WTC11 (cell line): ENCODE results near the gene RPL37A. TPM values are rescaled to one million over a fixed set of nuclear protein-coding genes. Genes with fewer than 3 reads are reported as not detected.

ENCODE experiments used
- ATAC-seq: fragments of 200-7000 bp; cut with Tn5 transposase; 2 replicates; pipeline ENCODE4 v1.10.0; 2021; ENCODE audit warnings: mild to moderate bottlenecking, moderate library complexity
- CTCF ChIA-PET: fragments of 300-600 bp; sonication (Branson Sonifier 250); formaldehyde crosslinking; loops from one replicate; lab custom pipeline; 2021; ENCODE audit warnings: antibody characterized with exemption; lab: Charles Lee
- POLR2A ChIA-PET: fragments of 350-600 bp; sonication (Branson Sonifier 250); formaldehyde crosslinking; loops from one replicate; lab custom pipeline; 2021; ENCODE audit warnings: antibody characterized with exemption; lab: Charles Lee
- DNase-seq: peaks from one replicate; pipeline ENCODE4 v3.0.0; 2021; ENCODE audit warnings: low spot score
- H3K27ac Mint-ChIP-seq: 2 replicates; pipeline ENCODE4 v1.8.0; 2021; ENCODE audit warnings: mixed read lengths
- H3K27me3 Mint-ChIP-seq: 2 replicates; pipeline ENCODE4 v1.8.0; 2021; ENCODE audit warnings: low read depth, mild to moderate bottlenecking, moderate library complexity, mixed read lengths
- H3K36me3 Mint-ChIP-seq: 2 replicates; pipeline ENCODE4 v1.8.0; 2021; ENCODE audit warnings: mixed read lengths
- H3K4me1 Mint-ChIP-seq: 2 replicates; pipeline ENCODE4 v1.8.0; 2022; ENCODE audit warnings: mixed read lengths
- H3K4me3 Mint-ChIP-seq: 2 replicates; pipeline ENCODE4 v1.8.0; 2021; ENCODE audit warnings: mild to moderate bottlenecking, moderate library complexity, mixed read lengths
- H3K9me3 Mint-ChIP-seq: 2 replicates; pipeline ENCODE4 v1.8.0; 2021; ENCODE audit warnings: mixed read lengths
- GRHL2 ChIP-seq: fragments of 250-450 bp; sonication (Bioruptor Pico); IDR thresholded peaks from 2 replicates; pipeline ENCODE4 v1.8.0; 2022; ENCODE audit warnings: mild to moderate bottlenecking, moderate library complexity; ENCODE audit not compliant: insufficient replicate concordance, severe bottlenecking
- IRF2 ChIP-seq: sonication (generic); formaldehyde crosslinking; IDR thresholded peaks from 2 replicates; pipeline ENCODE4 v1.8.0; 2022; ENCODE audit warnings: low read depth, missing genetic modification reagents, borderline replicate concordance
- JAZF1 ChIP-seq: fragments of 250-450 bp; sonication (Bioruptor Pico); IDR thresholded peaks from 2 replicates; pipeline ENCODE4 v1.9.0; 2021; ENCODE audit warnings: moderate library complexity, mild to moderate bottlenecking, inconsistent platforms
- KAT7 ChIP-seq: sonication (generic); formaldehyde crosslinking; IDR thresholded peaks from 2 replicates; pipeline ENCODE4 v1.8.1; 2023; ENCODE audit warnings: missing genetic modification reagents, mild to moderate bottlenecking, borderline replicate concordance
- RELA ChIP-seq: sonication (generic); formaldehyde crosslinking; IDR thresholded peaks from 2 replicates; pipeline ENCODE4 v1.8.1; 2022; ENCODE audit warnings: missing genetic modification reagents, mild to moderate bottlenecking, borderline replicate concordance
- SMAD4 ChIP-seq: sonication (generic); formaldehyde crosslinking; IDR thresholded peaks from 2 replicates; pipeline ENCODE4 v1.8.0; 2022; ENCODE audit warnings: mild to moderate bottlenecking, missing genetic modification reagents
- SP1 ChIP-seq: sonication (generic); formaldehyde crosslinking; conservative IDR thresholded peaks from 2 replicates; pipeline ENCODE4 v1.8.1; 2022; ENCODE audit warnings: missing genetic modification reagents
- ZBTB21 ChIP-seq: sonication (generic); formaldehyde crosslinking; IDR thresholded peaks from 2 replicates; pipeline ENCODE4 v1.8.1; 2023; ENCODE audit warnings: mild to moderate bottlenecking, missing genetic modification reagents, borderline replicate concordance
- total RNA-seq: library from RNA; stranded (reverse); gene quantifications from 3 replicates; pipeline ENCODE4 v1.2.3, GENCODE V29; 2021
- TF ChIP-seq, protein P1 (sequence below): sonication (generic); formaldehyde crosslinking; IDR thresholded peaks from 2 replicates; pipeline ENCODE4 v1.8.1; 2023; ENCODE audit warnings: mild to moderate bottlenecking, missing genetic modification reagents, borderline replicate concordance
- TF ChIP-seq, protein P2 (sequence below): fragments of 250-450 bp; sonication (Bioruptor Pico); IDR thresholded peaks from 2 replicates; pipeline ENCODE4 v1.9.0; 2021; ENCODE audit warnings: mild to moderate bottlenecking, borderline replicate concordance
- TF ChIP-seq, protein P3 (sequence below): sonication (generic); formaldehyde crosslinking; IDR thresholded peaks from 2 replicates; pipeline ENCODE4 v1.8.1; 2023; ENCODE audit warnings: mild to moderate bottlenecking, missing genetic modification reagents
- TF ChIP-seq, protein P4 (sequence below): fragments of 250-450 bp; sonication (Bioruptor Pico); conservative IDR thresholded peaks from 2 replicates; pipeline ENCODE4 v1.9.0; 2021; ENCODE audit warnings: mild to moderate bottlenecking
- TF ChIP-seq, protein P5 (sequence below): sonication (generic); formaldehyde crosslinking; conservative IDR thresholded peaks from 2 replicates; pipeline ENCODE4 v1.8.1; 2022; ENCODE audit warnings: mild to moderate bottlenecking, missing genetic modification reagents
- TF ChIP-seq, protein P6 (sequence below): fragments of 250-450 bp; sonication (Bioruptor Pico); IDR thresholded peaks from 2 replicates; pipeline ENCODE4 v2.1.2; 2022; ENCODE audit warnings: mild to moderate bottlenecking, moderate library complexity
- TF ChIP-seq, protein P7 (sequence below): sonication (generic); formaldehyde crosslinking; IDR thresholded peaks from 2 replicates; pipeline ENCODE4 v1.8.1; 2022; ENCODE audit warnings: missing genetic modification reagents, borderline replicate concordance
- TF ChIP-seq, protein P8 (sequence below): sonication (generic); formaldehyde crosslinking; IDR thresholded peaks from 2 replicates; pipeline ENCODE4 v1.8.0; 2023; ENCODE audit warnings: mild to moderate bottlenecking, missing genetic modification reagents

The RPL37A gene
- total RNA-seq, 1 experiment from 2014 or later, result 3,135 TPM

DNA sequence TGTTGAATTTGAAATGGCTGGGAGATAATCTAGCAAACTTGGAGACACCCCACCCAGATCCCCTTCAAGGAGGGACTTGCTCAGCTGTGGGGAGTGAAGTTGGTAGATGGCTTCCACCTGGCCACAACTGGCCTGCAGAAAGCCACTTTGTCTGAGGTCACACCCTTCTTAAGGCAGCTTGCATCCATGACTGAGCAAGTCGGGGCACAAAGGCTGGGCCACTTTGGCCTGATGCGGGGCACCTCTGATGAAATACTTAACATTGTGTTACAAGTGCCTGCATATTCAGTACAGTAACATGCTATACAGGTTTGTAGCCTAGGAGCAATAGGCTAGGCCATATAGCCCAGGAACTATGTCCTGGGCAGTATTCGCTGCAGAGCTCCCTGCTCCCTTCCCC, 13.4 kb upstream of the RPL37A start:
- Mint-ChIP-seq H3K9me3 (no peaks in the 10 kb centered on the region), H3K27me3 (no peaks in the 10 kb centered on the region), H3K36me3 (peaks cover 5% of the 10 kb centered on the region), H3K4me1 (no peaks in the 10 kb centered on the region), H3K4me3 (no peak overlapping the region), H3K27ac (no peak overlapping the region)
- POLR2A ChIA-PET, result interaction anchor here (1.0 kb wide), 1 partner anchor 14 kb away, joined by 3 read pairs; the partner anchor contains the start of gene RPL37A
- CTCF ChIA-PET, result interaction anchor here (1.3 kb wide), 1 partner anchor 180 kb away, joined by 3 read pairs; no protein-coding TSS in a partner anchor
- ATAC-seq (no peak; the same call in 1 of the 2 replicates), DNase-seq (no peak)
- TF ChIP-seq, protein P1, sequence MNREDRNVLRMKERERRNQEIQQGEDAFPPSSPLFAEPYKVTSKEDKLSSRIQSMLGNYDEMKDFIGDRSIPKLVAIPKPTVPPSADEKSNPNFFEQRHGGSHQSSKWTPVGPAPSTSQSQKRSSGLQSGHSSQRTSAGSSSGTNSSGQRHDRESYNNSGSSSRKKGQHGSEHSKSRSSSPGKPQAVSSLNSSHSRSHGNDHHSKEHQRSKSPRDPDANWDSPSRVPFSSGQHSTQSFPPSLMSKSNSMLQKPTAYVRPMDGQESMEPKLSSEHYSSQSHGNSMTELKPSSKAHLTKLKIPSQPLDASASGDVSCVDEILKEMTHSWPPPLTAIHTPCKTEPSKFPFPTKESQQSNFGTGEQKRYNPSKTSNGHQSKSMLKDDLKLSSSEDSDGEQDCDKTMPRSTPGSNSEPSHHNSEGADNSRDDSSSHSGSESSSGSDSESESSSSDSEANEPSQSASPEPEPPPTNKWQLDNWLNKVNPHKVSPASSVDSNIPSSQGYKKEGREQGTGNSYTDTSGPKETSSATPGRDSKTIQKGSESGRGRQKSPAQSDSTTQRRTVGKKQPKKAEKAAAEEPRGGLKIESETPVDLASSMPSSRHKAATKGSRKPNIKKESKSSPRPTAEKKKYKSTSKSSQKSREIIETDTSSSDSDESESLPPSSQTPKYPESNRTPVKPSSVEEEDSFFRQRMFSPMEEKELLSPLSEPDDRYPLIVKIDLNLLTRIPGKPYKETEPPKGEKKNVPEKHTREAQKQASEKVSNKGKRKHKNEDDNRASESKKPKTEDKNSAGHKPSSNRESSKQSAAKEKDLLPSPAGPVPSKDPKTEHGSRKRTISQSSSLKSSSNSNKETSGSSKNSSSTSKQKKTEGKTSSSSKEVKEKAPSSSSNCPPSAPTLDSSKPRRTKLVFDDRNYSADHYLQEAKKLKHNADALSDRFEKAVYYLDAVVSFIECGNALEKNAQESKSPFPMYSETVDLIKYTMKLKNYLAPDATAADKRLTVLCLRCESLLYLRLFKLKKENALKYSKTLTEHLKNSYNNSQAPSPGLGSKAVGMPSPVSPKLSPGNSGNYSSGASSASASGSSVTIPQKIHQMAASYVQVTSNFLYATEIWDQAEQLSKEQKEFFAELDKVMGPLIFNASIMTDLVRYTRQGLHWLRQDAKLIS (CRISPR knock-in tag), result no peak
- TF ChIP-seq, protein P2, sequence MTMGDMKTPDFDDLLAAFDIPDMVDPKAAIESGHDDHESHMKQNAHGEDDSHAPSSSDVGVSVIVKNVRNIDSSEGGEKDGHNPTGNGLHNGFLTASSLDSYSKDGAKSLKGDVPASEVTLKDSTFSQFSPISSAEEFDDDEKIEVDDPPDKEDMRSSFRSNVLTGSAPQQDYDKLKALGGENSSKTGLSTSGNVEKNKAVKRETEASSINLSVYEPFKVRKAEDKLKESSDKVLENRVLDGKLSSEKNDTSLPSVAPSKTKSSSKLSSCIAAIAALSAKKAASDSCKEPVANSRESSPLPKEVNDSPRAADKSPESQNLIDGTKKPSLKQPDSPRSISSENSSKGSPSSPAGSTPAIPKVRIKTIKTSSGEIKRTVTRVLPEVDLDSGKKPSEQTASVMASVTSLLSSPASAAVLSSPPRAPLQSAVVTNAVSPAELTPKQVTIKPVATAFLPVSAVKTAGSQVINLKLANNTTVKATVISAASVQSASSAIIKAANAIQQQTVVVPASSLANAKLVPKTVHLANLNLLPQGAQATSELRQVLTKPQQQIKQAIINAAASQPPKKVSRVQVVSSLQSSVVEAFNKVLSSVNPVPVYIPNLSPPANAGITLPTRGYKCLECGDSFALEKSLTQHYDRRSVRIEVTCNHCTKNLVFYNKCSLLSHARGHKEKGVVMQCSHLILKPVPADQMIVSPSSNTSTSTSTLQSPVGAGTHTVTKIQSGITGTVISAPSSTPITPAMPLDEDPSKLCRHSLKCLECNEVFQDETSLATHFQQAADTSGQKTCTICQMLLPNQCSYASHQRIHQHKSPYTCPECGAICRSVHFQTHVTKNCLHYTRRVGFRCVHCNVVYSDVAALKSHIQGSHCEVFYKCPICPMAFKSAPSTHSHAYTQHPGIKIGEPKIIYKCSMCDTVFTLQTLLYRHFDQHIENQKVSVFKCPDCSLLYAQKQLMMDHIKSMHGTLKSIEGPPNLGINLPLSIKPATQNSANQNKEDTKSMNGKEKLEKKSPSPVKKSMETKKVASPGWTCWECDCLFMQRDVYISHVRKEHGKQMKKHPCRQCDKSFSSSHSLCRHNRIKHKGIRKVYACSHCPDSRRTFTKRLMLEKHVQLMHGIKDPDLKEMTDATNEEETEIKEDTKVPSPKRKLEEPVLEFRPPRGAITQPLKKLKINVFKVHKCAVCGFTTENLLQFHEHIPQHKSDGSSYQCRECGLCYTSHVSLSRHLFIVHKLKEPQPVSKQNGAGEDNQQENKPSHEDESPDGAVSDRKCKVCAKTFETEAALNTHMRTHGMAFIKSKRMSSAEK (CRISPR knock-in tag), result no peak
- TF ChIP-seq, protein P3, sequence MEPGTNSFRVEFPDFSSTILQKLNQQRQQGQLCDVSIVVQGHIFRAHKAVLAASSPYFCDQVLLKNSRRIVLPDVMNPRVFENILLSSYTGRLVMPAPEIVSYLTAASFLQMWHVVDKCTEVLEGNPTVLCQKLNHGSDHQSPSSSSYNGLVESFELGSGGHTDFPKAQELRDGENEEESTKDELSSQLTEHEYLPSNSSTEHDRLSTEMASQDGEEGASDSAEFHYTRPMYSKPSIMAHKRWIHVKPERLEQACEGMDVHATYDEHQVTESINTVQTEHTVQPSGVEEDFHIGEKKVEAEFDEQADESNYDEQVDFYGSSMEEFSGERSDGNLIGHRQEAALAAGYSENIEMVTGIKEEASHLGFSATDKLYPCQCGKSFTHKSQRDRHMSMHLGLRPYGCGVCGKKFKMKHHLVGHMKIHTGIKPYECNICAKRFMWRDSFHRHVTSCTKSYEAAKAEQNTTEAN (CRISPR knock-in tag), result no peak
- TF ChIP-seq, protein P4, sequence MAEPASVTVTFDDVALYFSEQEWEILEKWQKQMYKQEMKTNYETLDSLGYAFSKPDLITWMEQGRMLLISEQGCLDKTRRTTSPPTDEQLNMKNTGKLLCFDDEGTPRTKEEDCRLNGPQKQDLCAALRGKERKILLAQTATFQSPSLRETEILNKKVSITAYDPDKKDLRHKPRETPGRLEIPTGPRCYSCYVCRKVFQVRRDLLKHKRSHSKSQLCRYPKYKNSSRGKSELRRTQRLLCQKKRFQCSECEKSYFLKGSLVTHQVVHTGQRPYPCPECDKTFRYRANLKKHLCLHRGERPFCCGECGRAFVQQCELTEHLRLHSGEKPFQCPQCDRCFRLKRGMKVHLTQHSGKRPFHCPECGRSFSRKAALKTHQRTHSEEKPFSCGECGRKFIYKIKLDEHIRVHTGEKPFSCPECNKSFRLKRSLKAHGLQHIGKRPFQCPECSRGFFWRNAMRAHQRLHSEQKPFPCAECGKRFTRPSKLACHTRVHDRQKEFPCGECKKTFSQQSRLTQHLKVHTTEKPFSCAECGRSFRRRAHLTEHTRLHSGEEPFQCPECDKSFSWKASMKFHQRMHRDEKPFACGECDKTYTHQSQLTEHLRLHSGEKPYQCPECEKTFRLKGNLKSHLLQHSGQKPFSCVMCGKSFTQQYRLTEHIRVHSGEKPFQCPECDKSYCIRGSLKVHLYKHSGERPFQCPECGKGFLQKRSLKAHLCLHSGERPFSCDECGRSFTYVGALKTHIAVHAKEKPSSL (CRISPR knock-in tag), result no peak
- TF ChIP-seq, protein P5, sequence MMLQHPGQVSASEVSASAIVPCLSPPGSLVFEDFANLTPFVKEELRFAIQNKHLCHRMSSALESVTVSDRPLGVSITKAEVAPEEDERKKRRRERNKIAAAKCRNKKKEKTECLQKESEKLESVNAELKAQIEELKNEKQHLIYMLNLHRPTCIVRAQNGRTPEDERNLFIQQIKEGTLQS, result no peak
- no peak for TF ChIP-seq ZBTB21 (CRISPR knock-in tag)
- no peak for TF ChIP-seq SMAD4
- no peak for TF ChIP-seq GRHL2 (CRISPR knock-in tag)
- no peak for TF ChIP-seq KAT7 (CRISPR knock-in tag)
- no peak for TF ChIP-seq IRF2 (CRISPR knock-in tag)
- TF ChIP-seq SP1 (CRISPR knock-in tag), result no peak
- no peak for TF ChIP-seq JAZF1 (CRISPR knock-in tag)
- TF ChIP-seq, protein P6, sequence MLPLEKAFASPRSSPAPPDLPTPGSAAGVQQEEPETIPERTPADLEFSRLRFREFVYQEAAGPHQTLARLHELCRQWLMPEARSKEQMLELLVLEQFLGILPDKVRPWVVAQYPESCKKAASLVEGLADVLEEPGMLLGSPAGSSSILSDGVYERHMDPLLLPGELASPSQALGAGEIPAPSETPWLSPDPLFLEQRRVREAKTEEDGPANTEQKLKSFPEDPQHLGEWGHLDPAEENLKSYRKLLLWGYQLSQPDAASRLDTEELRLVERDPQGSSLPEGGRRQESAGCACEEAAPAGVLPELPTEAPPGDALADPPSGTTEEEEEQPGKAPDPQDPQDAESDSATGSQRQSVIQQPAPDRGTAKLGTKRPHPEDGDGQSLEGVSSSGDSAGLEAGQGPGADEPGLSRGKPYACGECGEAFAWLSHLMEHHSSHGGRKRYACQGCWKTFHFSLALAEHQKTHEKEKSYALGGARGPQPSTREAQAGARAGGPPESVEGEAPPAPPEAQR, result no peak
- TF ChIP-seq, protein P7, sequence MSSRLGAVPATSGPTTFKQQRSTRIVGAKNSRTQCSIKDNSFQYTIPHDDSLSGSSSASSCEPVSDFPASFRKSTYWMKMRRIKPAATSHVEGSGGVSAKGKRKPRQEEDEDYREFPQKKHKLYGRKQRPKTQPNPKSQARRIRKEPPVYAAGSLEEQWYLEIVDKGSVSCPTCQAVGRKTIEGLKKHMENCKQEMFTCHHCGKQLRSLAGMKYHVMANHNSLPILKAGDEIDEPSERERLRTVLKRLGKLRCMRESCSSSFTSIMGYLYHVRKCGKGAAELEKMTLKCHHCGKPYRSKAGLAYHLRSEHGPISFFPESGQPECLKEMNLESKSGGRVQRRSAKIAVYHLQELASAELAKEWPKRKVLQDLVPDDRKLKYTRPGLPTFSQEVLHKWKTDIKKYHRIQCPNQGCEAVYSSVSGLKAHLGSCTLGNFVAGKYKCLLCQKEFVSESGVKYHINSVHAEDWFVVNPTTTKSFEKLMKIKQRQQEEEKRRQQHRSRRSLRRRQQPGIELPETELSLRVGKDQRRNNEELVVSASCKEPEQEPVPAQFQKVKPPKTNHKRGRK (CRISPR knock-in tag), result no peak
- TF ChIP-seq, protein P8, sequence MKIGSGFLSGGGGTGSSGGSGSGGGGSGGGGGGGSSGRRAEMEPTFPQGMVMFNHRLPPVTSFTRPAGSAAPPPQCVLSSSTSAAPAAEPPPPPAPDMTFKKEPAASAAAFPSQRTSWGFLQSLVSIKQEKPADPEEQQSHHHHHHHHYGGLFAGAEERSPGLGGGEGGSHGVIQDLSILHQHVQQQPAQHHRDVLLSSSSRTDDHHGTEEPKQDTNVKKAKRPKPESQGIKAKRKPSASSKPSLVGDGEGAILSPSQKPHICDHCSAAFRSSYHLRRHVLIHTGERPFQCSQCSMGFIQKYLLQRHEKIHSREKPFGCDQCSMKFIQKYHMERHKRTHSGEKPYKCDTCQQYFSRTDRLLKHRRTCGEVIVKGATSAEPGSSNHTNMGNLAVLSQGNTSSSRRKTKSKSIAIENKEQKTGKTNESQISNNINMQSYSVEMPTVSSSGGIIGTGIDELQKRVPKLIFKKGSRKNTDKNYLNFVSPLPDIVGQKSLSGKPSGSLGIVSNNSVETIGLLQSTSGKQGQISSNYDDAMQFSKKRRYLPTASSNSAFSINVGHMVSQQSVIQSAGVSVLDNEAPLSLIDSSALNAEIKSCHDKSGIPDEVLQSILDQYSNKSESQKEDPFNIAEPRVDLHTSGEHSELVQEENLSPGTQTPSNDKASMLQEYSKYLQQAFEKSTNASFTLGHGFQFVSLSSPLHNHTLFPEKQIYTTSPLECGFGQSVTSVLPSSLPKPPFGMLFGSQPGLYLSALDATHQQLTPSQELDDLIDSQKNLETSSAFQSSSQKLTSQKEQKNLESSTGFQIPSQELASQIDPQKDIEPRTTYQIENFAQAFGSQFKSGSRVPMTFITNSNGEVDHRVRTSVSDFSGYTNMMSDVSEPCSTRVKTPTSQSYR (CRISPR knock-in tag), result no peak
- TF ChIP-seq RELA (CRISPR knock-in tag), result no peak
